Suprapubic skin (tissue), 4 donors: ENCODE results near the gene CRLF2. TPM values are rescaled to one million over a fixed set of nuclear protein-coding genes. Genes with fewer than 3 reads are reported as not detected.

Experiments
- DNase-seq, 2 donors: peaks; one replicate each; pipeline ENCODE4 v3.0.0-alpha.2; 2019; ENCODE audit warnings: low spot score in 2 of 2
- H3K27ac ChIP-seq: fragments of 200-600 bp; sonication (generic); one replicate; pipeline ENCODE4 v1.5.1; 2019
- H3K27me3 ChIP-seq: fragments of 200-600 bp; sonication (generic); one replicate; pipeline ENCODE4 v1.5.1; 2019
- H3K36me3 ChIP-seq: fragments of 200-600 bp; sonication (generic); one replicate; pipeline ENCODE4 v1.5.1; 2019
- H3K4me1 ChIP-seq: fragments of 200-600 bp; sonication (generic); one replicate; pipeline ENCODE4 v1.5.1; 2019
- H3K4me3 ChIP-seq: fragments of 200-600 bp; sonication (generic); one replicate; pipeline ENCODE4 v1.5.1; 2019; ENCODE audit warnings: mild to moderate bottlenecking
- H3K9me3 ChIP-seq: fragments of 200-600 bp; sonication (generic); one replicate; pipeline ENCODE4 v1.5.1; 2019
- EP300 ChIP-seq: sonication (generic); formaldehyde crosslinking; IDR thresholded peaks from one replicate; pipeline ENCODE4 v1.6.1; 2017; ENCODE audit warnings: antibody characterized with exemption
- POLR2A ChIP-seq, 2 donors: fragments of 450-650 bp; IDR thresholded peaks; one replicate each; pipeline ENCODE4 v1.6.1; 2017; ENCODE audit warnings: antibody characterized with exemption in 2 of 2, mild to moderate bottlenecking in 2 of 2, moderate library complexity in 2 of 2
- POLR2AphosphoS5 ChIP-seq, 3 donors: sonication (generic); formaldehyde crosslinking; IDR thresholded peaks; one replicate each; pipeline ENCODE4 v1.6.1; 2017; ENCODE audit warnings: antibody characterized with exemption in 3 of 3
- WGBS: methylation state at CpG from one replicate; pipeline ENCODE4 v1.1.5; 2018; 5-methylcytosine and 5-hydroxymethylcytosine counted together
- total RNA-seq, 4 donors: library from RNA; depleted of rRNA; stranded (reverse); fragments of >200 nt; gene quantifications; one replicate each; pipeline ENCODE4 v1.1.0, GENCODE V29; 2016
- TF ChIP-seq, protein P1 (sequence below), 2 donors: fragments of 200-600 bp in 1 of 2; fragments of 450-650 bp in 1 of 2; sonication (generic) in 1 of 2; IDR thresholded peaks; one replicate each; pipeline ENCODE4 v1.5.1; 2016 to 2019; ENCODE audit warnings: antibody characterized with exemption in 2 of 2, mild to moderate bottlenecking in 1 of 2, moderate library complexity in 1 of 2

CRLF2 gene
- total RNA-seq, 4 donors from 2014 or later = 0.31 TPM; not detected in 3

GRCh38 chrX:1151378-1152077 lies 60.9 kb downstream of the CRLF2 start:
- Histone ChIP-seq H3K4me3 (no peak overlapping the region), H3K9me3 (no peaks in the 10 kb centered on the region), H3K36me3 (no peaks in the 10 kb centered on the region), H3K27me3 (peaks cover 3% of the 10 kb centered on the region), H3K27ac (no peak overlapping the region), H3K4me1 (no peaks in the 10 kb centered on the region)
- TF ChIP-seq POLR2AphosphoS5 (IDR thresholded peaks at IDR 0.05) = no peak
- TF ChIP-seq EP300 = no peak
- TF ChIP-seq POLR2A (IDR thresholded peaks at IDR 0.05) = no peak
- TF ChIP-seq, protein P1, sequence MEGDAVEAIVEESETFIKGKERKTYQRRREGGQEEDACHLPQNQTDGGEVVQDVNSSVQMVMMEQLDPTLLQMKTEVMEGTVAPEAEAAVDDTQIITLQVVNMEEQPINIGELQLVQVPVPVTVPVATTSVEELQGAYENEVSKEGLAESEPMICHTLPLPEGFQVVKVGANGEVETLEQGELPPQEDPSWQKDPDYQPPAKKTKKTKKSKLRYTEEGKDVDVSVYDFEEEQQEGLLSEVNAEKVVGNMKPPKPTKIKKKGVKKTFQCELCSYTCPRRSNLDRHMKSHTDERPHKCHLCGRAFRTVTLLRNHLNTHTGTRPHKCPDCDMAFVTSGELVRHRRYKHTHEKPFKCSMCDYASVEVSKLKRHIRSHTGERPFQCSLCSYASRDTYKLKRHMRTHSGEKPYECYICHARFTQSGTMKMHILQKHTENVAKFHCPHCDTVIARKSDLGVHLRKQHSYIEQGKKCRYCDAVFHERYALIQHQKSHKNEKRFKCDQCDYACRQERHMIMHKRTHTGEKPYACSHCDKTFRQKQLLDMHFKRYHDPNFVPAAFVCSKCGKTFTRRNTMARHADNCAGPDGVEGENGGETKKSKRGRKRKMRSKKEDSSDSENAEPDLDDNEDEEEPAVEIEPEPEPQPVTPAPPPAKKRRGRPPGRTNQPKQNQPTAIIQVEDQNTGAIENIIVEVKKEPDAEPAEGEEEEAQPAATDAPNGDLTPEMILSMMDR (IDR thresholded peaks at IDR 0.05) = no peak
- peak in 1 of 2 donors; percentile 78 for DNase-seq
- WGBS = 34% methylated on average over 9 of the region's 9 CpGs

- peak in 1 of 2 donors; percentile 65 for DNase-seq
- WGBS = 72% methylated on average over 8 of the region's 8 CpGs
- Histone ChIP-seq H3K27ac (no peak overlapping the region), H3K4me3 (no peak overlapping the region), H3K4me1 (no peaks in the 10 kb centered on the region), H3K9me3 (no peaks in the 10 kb centered on the region), H3K36me3 (no peaks in the 10 kb centered on the region), H3K27me3 (peaks cover 3% of the 10 kb centered on the region)
- TF ChIP-seq EP300 (no peak), POLR2A (IDR thresholded peaks at IDR 0.05) (no peak), POLR2AphosphoS5 (IDR thresholded peaks at IDR 0.05) (no peak)
- TF ChIP-seq, protein P1 (IDR thresholded peaks at IDR 0.05) = no peak
Measured at GRCh38 chrX:1150569-1151347, 61.7 kb downstream of the CRLF2 start.

DNA sequence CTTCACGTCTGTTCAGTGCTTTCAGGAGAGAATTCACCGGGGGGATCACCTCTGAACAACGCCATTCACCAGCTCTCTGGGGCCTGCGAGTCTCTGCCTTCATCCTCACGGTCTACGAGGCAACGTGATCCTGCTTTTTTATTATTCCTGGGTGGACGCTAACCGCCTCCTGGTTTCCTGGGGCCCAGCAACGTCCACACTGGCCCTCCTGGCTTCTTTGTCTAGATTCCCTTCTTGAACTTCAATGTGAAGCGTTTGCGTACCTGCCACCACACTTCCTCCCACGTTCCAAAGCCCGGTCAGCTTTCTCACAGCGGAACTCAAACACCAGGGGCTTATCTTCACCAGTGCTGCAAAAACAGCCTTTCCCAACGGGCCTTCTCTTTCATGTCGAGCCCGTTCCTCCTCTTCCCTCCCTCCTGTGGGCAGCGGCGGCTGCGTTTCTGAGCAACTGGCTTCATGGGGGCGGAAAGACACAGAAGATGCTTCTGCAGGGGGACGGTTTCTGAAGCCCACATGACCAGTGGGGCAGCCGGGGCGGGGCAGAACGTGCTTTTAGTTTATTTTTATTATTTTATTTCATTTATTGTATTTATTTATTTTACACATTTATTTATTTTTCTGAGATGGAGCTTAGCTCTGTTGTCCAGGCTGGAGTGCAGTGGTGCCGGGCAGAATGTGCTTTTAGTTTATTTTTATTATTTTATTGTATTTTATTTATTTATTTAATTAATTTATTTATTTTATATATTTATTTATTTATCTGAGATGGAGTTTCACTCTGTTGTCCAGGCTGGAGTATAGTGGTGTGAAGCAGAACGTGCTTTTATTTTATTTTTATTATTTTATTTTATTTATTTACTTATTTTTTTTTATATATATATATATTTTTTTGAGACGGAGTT lies 64.6 kb downstream of the CRLF2 start:
- H3K27me3 ChIP-seq = peaks cover 3% of the 10 kb centered on the region
- no peaks in the 10 kb centered on the region for H3K4me1 ChIP-seq
- no peak overlapping the region for H3K4me3 ChIP-seq
- DNase-seq = peak in 1 of 2 donors; percentile 79
- whole genome bisulfite sequencing = 66% methylated on average over 29 of the region's 29 CpGs
- TF ChIP-seq EP300 (no peak), POLR2A (IDR thresholded peaks at IDR 0.05) (no peak)
- H3K27ac ChIP-seq = no peak overlapping the region
- H3K36me3 ChIP-seq = no peaks in the 10 kb centered on the region
- H3K9me3 ChIP-seq = no peaks in the 10 kb centered on the region

DNA sequence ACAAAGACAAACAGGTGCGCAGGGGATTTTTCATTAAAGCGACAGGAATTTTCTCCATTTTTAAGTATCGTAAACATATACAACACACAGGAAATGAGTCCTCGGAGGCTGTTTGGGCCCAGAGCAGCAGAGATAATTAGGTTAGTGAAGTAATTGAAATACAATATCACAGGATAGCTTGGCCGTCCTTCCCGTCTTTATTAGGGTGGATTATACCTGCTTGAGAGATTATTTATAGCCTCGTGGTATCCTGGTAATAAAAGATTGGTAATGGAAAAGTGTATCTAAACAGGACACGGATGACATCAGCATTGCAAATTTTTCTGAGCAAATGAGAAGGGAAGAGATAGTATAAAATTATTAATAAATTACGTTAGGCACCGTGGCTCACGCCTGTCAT lies 68.2 kb downstream of the CRLF2 start:
- 49% methylated on average over 11 of the region's 11 CpGs for WGBS

More for the DNA sequence above, 68.2 kb downstream of the CRLF2 start:
- TF ChIP-seq, protein P1 (IDR thresholded peaks at IDR 0.05) = no peak
- no peak for TF ChIP-seq POLR2AphosphoS5 (IDR thresholded peaks at IDR 0.05)
- no peak for TF ChIP-seq POLR2A (IDR thresholded peaks at IDR 0.05)
- TF ChIP-seq EP300 = no peak
- no peak for DNase-seq
- no peak overlapping the region for H3K27ac ChIP-seq
- no peaks in the 10 kb centered on the region for H3K36me3 ChIP-seq
- H3K4me3 ChIP-seq = no peak overlapping the region
- no peaks in the 10 kb centered on the region for H3K9me3 ChIP-seq
- no peaks in the 10 kb centered on the region for H3K4me1 ChIP-seq
- peaks cover 1% of the 10 kb centered on the region for H3K27me3 ChIP-seq

Other genes starting within 250 kb of the CRLF2 start
- 1 to 10 TPM; 3.7 to 8.5 (median 5.2) TPM for gene CSF2RA, start 56.2 kb upstream of the CRLF2 start, total RNA-seq
- gene IL3RA, start 124.1 kb upstream of the CRLF2 start, total RNA-seq = 1 to 10 TPM; 2.2 to 9.0 (median 3.4) TPM
- gene SLC25A6, start 179.5 kb upstream of the CRLF2 start, total RNA-seq = 100 to 1,000 TPM; 250 to 408 (median 336) TPM
- 10 to 100 TPM; 19.4 to 27.7 (median 24.4) TPM for gene ASMTL, start 240.3 kb upstream of the CRLF2 start, total RNA-seq